Skeletal muscle satellite cell (primary cell): Measurements from ENCODE around the gene RAB20.

Source experiments
- H3K27me3 ChIP-seq: 2 replicates; pipeline ENCODE4 v1.7.0; 2013; ENCODE audit warnings: low read length; ENCODE audit not compliant: control insufficient read depth, insufficient read depth
- H3K36me3 ChIP-seq: 2 replicates; pipeline ENCODE4 v1.7.0; 2013; ENCODE audit warnings: mild to moderate bottlenecking, control low read depth, low read length; ENCODE audit not compliant: insufficient read depth
- H3K4me1 ChIP-seq: 2 replicates; pipeline ENCODE4 v1.7.0; 2013; ENCODE audit warnings: low read length; ENCODE audit not compliant: control insufficient read depth, insufficient read depth
- H3K4me2 ChIP-seq: 2 replicates; pipeline ENCODE4 v1.7.0; 2013; ENCODE audit warnings: mild to moderate bottlenecking, low read length
- H3K4me3 ChIP-seq: 2 replicates; pipeline ENCODE4 v1.7.0; 2013; ENCODE audit warnings: low read length
- H3K9ac ChIP-seq: 2 replicates; pipeline ENCODE4 v1.7.0; 2013; ENCODE audit warnings: mild to moderate bottlenecking, low read depth, low read length, moderate library complexity
- H3K9me3 ChIP-seq: replicated peaks from 2 replicates; pipeline ENCODE4 v1.7.0; 2013; ENCODE audit warnings: mild to moderate bottlenecking, control low read depth, low read length

The RAB20 gene

GRCh38 chr13:110516500-110516899 is 45.0 kb downstream of the RAB20 start:
- Histone ChIP-seq H3K9me3 (no peaks in the 10 kb centered on the region), H3K4me1 (peaks cover 16% of the 10 kb centered on the region), H3K4me2 (no peak overlapping the region), H3K27me3 (no peaks in the 10 kb centered on the region), H3K9ac (no peak overlapping the region), H3K4me3 (no peak overlapping the region), H3K36me3 (peaks cover 34% of the 10 kb centered on the region)

GRCh38 chr13:110512198-110512740 is 49.3 kb downstream of the RAB20 start:
- Histone ChIP-seq H3K9me3 (no peaks in the 10 kb centered on the region), H3K27me3 (no peaks in the 10 kb centered on the region), H3K9ac (no peak overlapping the region), H3K4me1 (peaks cover 7% of the 10 kb centered on the region), H3K4me3 (no peak overlapping the region), H3K36me3 (peaks cover 70% of the 10 kb centered on the region), H3K4me2 (no peak overlapping the region)

DNA sequence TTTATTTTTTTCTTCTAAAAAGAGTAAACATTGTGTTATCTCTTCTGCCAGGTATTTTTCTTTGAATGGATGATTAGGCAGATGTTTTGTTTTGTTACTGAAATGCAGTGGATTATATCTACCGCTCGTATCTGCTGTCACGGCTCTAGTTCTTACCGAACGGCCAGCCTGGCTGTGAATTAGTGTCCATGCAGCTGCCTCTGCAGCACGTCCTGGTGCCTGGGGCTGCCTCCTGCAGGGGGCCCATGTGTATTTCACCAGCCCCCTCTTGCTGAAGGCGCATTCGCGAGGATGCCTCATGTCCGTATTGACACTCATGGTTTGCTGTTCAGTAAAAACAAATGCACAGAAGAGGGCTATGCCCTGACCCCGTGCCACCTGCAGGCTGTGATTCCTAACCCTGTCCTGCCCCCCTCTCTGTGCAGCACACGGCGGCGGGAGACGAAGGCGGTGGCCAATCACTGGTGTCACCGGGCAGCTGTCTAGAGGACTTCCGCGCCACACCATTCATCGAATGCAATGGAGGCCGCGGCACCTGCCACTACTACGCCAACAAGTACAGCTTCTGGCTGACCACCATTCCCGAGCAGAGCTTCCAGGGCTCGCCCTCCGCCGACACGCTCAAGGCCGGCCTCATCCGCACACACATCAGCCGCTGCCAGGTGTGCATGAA is 49.9 kb downstream of the RAB20 start:
- Histone ChIP-seq H3K27me3 (no peaks in the 10 kb centered on the region), H3K4me2 (no peak overlapping the region), H3K4me1 (peaks cover 14% of the 10 kb centered on the region), H3K9ac (no peak overlapping the region), H3K4me3 (no peak overlapping the region), H3K9me3 (no peaks in the 10 kb centered on the region), H3K36me3 (peaks cover 76% of the 10 kb centered on the region)

DNA sequence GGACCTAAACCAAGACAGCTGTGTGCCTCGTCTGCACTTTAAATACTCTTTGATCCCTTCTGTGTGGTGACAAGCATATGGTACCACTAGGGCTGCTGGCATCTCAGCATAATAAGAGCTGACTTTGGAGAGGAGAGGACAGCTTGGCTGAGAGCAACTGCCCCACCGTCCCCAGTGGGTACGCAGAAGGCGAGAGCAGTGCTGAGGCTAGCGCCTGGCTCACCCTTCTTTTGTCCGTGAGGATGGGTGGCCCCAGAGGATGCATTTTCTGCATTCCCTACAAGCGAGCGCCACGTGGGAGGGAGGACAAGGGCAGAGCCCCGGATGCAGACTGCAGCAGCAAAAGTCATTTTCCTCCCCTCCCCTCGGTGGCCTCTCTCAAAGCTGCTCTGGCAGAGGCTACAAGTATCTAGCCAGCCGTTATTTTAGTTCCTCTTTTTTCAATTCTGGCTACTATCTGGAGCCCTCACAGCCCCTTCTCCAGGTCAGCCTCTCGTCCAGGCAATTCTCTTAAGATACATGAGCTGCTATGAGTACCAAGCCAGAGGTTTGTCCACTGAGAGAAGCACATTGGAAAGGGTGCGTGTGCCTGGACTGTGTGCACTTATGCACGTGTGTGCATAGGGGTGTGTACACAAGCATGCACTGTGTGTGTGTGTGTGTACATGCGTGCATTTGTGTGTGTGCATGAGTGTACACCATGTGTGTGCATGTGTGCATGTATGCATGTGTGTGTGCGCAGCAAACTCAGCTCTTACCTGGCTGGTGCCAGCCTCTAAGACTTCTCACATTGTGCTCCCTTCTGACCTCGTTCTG is 51.3 kb downstream of the RAB20 start:
- Histone ChIP-seq H3K9ac (no peak overlapping the region), H3K4me2 (no peak overlapping the region), H3K27me3 (no peaks in the 10 kb centered on the region), H3K4me3 (no peak overlapping the region), H3K36me3 (peaks cover 86% of the 10 kb centered on the region), H3K9me3 (no peaks in the 10 kb centered on the region), H3K4me1 (peaks cover 17% of the 10 kb centered on the region)

GRCh38 chr13:110509478-110509926 is 52.0 kb downstream of the RAB20 start:
- Histone ChIP-seq H3K27me3 (no peaks in the 10 kb centered on the region), H3K9ac (no peak overlapping the region), H3K4me1 (peaks cover 17% of the 10 kb centered on the region), H3K4me3 (no peak overlapping the region), H3K9me3 (no peaks in the 10 kb centered on the region), H3K36me3 (peaks cover 80% of the 10 kb centered on the region), H3K4me2 (no peak overlapping the region)

GRCh38 chr13:110507678-110508381 is 53.7 kb downstream of the RAB20 start:
- Histone ChIP-seq H3K9me3 (no peaks in the 10 kb centered on the region), H3K27me3 (no peaks in the 10 kb centered on the region), H3K4me1 (peaks cover 17% of the 10 kb centered on the region), H3K4me2 (no peak overlapping the region), H3K36me3 (peaks cover 82% of the 10 kb centered on the region), H3K9ac (no peak overlapping the region), H3K4me3 (no peak overlapping the region)

DNA sequence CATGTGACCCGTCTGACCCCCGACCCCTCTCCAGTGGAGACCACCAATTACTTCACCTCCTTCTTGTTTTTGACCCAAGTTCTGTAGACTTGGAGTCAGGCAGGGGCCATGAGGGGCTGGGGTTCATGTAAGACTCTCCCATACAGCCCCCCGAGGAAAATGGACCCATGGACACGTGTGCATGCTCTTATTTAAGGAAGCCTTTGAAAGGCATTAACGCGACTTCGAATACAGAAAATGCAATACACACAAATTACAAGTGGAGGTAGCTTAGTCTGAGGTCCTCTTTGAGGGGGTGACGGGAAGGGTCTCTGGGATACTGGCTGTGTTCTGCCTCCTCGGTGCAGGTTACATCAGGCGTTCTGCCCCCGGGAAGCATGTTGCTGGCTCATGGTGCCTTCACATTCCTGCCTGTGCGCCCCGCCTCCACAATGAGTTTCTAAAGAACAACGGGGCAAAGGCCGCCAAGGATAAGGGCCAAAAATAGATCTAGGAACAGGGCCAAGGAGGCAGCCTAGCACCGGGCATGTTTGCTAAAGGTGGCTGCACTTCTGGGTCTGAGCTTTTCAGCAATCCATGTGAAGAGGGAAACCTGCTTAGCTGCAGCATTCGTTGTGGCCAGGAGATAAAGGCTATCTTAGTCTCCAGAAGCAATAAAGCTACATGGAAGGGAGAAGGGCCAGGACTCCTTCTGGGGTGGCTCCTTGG is 54.5 kb downstream of the RAB20 start:
- Histone ChIP-seq H3K27me3 (no peaks in the 10 kb centered on the region), H3K4me2 (peak overlapping the region; percentile 18), H3K4me1 (peaks cover 17% of the 10 kb centered on the region)

GRCh38 chr13:110506396-110506795 is 55.1 kb downstream of the RAB20 start:
- no peak overlapping the region for H3K9ac ChIP-seq
- no peak overlapping the region for H3K4me3 ChIP-seq
- H3K36me3 ChIP-seq: peaks cover 82% of the 10 kb centered on the region
- no peak overlapping the region for H3K4me2 ChIP-seq
- H3K9me3 ChIP-seq: no peaks in the 10 kb centered on the region
- H3K27me3 ChIP-seq: no peaks in the 10 kb centered on the region
- H3K4me1 ChIP-seq: peaks cover 17% of the 10 kb centered on the region

More for the DNA sequence above, 54.5 kb downstream of the RAB20 start:
- Histone ChIP-seq H3K9ac (no peak overlapping the region), H3K36me3 (peaks cover 82% of the 10 kb centered on the region), H3K4me3 (no peak overlapping the region), H3K9me3 (no peaks in the 10 kb centered on the region)

DNA sequence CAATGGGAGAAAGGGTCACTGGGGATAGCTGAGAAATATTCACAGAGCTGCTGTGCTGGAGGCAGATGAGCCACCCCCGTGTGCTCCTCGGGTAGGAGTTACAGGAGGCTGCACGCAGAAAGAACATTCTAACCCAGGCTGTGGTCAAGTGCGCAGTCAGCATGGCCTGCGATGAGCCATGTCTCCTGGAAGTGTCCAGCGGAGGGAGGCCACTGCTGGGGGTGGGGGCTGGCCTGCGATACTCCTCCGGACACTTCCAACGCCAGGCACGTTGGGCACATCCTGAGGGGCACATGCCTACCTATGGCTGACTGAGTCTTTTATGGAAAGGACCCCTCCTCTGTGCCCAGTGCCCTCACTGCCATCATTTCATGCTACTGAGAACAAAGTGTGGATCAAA is 55.9 kb downstream of the RAB20 start:
- H3K4me1 ChIP-seq: peaks cover 17% of the 10 kb centered on the region
- H3K4me2 ChIP-seq: no peak overlapping the region
- no peaks in the 10 kb centered on the region for H3K9me3 ChIP-seq
- H3K36me3 ChIP-seq: peaks cover 83% of the 10 kb centered on the region
- H3K9ac ChIP-seq: no peak overlapping the region
- no peaks in the 10 kb centered on the region for H3K27me3 ChIP-seq
- H3K4me3 ChIP-seq: no peak overlapping the region

- Histone ChIP-seq H3K9me3 (no peaks in the 10 kb centered on the region), H3K4me3 (no peak overlapping the region), H3K36me3 (peaks cover 84% of the 10 kb centered on the region), H3K4me2 (no peak overlapping the region), H3K27me3 (no peaks in the 10 kb centered on the region), H3K9ac (no peak overlapping the region), H3K4me1 (peaks cover 12% of the 10 kb centered on the region)
Observed at GRCh38 chr13:110503979-110504499, 57.5 kb downstream of the RAB20 start.
